ENCODE data around the gene HCRTR2.

Gene HCRTR2

DNA sequence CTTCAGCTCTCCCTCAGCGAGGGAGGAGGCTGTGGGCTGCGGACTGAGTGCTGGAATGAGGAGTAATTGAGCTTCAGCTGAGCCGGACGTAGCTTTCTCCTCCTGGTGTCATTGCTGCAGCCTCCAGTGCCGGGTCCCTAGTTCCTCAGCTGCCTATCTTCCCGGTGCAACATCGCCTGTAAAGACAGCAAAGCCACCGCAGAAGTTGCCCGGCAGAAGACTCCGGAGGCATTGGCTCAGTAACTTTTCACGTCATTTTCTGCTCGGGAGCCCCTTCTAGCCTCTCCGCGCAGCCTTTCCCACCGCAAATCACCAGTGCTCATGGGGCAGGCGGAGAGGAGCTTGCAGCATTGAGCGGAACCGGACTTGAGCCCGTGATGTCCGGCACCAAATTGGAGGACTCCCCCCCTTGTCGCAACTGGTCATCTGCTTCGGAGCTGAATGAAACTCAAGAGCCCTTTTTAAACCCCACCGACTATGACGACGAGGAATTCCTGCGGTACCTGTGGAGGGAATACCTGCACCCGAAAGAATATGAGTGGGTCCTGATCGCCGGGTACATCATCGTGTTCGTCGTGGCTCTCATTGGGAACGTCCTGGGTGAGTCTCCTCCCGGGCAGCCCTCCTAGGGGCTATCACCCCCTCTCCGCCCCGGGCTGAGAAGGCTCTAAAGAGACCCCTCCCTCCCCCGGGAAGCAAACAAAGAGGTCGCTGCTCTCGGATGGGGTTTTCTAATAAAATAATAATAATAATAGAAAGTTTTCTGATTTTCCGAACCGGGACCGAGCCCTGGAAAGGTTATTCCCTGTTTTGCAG lies at the start of gene HCRTR2:
Gene HCRTR2, plus strand, starts transcription at position 305 of the 816 bp plus-strand sequence. Its CDS starts 73 bp downstream, at position 378.
- TF ChIP-seq GATA3 (IDR thresholded peaks at IDR 0.05; ENCODE audit: low read depth, low read length) (no peak), GATA2 (IDR thresholded peaks at IDR 0.05; ENCODE audit: low read depth, low read length) (no peak)

DNA sequence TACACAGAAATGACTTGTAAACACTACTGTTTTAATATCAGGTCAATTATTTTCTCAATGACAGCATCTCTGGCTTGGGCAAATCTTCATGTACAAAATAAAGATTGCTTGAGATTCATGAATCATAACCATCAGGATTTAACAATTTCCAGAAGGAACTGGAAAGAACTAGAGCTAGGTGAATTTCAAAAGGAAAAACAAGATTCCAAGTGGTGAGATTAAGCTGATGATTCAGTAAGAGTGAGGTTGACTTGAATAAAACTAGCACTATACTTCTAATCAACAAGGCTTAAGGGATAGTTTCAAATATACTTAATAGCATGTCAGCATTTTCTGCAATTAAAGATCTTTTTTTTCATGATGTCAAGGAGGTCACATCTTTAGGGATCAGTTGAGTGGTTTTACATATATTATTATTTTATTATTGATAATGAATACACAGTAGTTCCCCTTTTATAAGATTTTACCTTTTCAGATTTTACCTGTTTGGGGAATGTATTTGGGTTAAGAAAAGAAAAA lies 43.5 kb upstream of the HCRTR2 start:
- TF ChIP-seq GATA2 (IDR thresholded peaks at IDR 0.05; ENCODE audit: low read depth, low read length) (no peak), GATA3 (IDR thresholded peaks at IDR 0.05; ENCODE audit: low read depth, low read length) (no peak)

- TF ChIP-seq GATA2 (IDR thresholded peaks at IDR 0.05; ENCODE audit: low read depth, low read length) (no peak), GATA3 (IDR thresholded peaks at IDR 0.05; ENCODE audit: low read depth, low read length) (no peak)
These were observed 42.7 kb upstream of the HCRTR2 start for GRCh38 chr6:55131616-55132015.

DNA sequence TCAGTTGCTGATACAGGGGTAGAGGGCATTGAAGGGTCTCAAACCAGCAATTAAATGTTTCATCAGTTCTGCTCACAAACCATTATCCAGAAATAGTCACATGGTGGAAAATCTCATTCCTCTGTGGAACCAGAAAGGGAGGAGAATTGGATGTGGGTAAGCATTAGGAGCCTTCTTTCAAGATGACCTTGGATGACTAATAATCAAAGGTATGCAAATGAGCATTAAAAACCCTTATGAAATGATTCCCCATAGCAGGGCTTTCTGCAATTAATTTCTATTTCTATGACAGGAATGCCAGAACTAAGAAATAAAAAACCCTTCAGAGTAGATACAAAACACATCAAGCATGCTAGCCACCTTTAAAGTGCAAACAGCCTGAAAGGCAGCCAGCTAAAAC lies 37.4 kb upstream of the HCRTR2 start:
- TF ChIP-seq GATA3 (IDR thresholded peaks at IDR 0.05; ENCODE audit: low read depth, low read length) (no peak), GATA2 (IDR thresholded peaks at IDR 0.05; ENCODE audit: low read depth, low read length) (no peak)

GRCh38 chr6:55137929-55138693 lies 36.2 kb upstream of the HCRTR2 start:
- TF ChIP-seq GATA2 (IDR thresholded peaks at IDR 0.05; ENCODE audit: low read depth, low read length) (no peak), GATA3 (IDR thresholded peaks at IDR 0.05; ENCODE audit: low read depth, low read length) (no peak)

- TF ChIP-seq GATA3 (IDR thresholded peaks at IDR 0.05; ENCODE audit: low read depth, low read length) (no peak), GATA2 (IDR thresholded peaks at IDR 0.05; ENCODE audit: low read depth, low read length) (no peak)
These were observed 32.7 kb upstream of the HCRTR2 start for GRCh38 chr6:55141611-55142010.

GRCh38 chr6:55142610-55143009 lies 31.7 kb upstream of the HCRTR2 start:
- no peak for TF ChIP-seq GATA3 (IDR thresholded peaks at IDR 0.05; ENCODE audit: low read depth, low read length)

DNA sequence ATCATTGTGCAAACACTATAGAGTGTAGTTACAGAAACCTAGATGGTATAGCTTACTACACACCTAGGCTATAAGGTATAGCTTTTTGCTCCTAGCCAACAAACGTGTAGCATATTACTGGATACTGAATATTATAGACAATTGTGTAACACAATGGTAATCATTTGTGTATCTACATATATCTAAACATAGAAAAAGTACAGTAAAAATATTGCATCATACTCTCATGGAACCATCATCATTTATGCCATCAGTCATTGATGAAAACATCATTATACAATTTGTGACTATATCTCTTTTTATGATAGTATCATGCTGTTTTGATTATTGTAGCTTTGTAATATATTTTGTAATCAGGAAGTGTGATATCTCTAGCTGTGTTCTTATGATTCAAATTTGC lies 21.0 kb upstream of the HCRTR2 start:
- TF ChIP-seq GATA2 (IDR thresholded peaks at IDR 0.05; ENCODE audit: low read depth, low read length) (no peak), GATA3 (IDR thresholded peaks at IDR 0.05; ENCODE audit: low read depth, low read length) (no peak)

DNA sequence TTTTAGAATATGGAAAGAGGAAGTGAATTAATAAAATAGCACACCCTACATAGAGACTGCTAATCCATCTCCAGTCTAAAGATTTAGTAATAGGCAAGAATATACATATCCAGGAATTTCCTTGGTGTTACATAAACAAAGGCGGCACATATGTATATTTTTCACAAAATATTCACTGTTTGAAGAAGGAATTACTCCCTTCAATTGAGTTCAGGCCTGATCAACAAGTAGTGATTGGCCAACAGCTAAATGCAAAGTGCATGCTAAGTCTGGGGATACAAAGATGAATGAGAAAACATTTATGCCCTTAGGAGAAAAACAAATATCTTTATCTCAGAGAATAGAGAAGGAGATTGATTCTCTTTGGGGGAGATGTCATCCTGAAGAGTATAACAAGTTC lies 6.5 kb upstream of the HCRTR2 start:
- TF ChIP-seq GATA2 (IDR thresholded peaks at IDR 0.05; ENCODE audit: low read depth, low read length) (no peak), GATA3 (IDR thresholded peaks at IDR 0.05; ENCODE audit: low read depth, low read length) (no peak)

DNA sequence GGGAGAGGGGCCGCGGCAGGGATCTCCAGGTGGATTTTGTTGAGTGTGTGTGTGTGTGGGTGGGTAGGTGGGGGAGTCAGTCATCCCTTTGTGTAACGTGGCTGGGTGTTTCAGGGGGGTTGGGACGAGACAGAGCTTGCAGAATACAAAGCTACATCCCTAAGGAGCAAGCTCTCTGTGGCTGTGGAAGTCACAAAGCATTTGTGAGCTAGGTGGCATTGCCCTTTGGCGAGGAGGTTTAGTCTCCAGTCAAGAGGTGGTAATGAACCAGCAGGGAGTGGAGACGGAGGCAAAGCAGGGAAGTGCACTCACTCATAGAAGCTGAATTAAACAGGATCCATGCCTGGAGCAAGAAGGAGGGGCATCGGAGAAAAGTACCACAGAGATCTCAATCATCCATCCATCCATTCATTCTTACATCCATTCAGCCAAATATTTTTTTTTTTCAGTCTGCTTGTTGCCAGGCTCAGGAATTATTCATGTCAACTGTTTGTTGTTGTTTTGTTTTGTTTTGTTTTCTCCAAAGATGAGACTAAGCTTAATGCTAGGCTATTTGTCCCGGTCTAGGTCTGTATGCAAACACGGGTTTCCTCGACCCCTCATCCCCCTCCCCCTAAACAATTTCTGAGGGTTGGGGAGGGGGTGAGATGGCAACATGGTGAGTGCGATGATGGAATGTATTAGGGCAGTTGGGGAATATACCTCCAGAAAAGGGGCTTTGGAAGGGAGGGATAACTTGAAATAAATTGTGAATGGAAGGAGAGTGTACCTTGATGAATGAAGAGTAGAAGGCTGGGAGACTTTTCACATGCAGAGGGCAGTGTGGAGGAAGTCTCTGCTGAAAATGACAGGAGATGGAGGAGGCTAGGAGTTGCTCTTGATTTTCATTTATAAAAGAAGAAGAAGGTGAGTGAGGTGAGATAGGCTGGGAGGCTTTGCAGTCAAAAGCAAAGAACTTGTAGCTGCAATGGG lies 1.0 kb downstream of the HCRTR2 start:
- TF ChIP-seq GATA3 (IDR thresholded peaks at IDR 0.05; ENCODE audit: low read depth, low read length) (no peak), GATA2 (IDR thresholded peaks at IDR 0.05; ENCODE audit: low read depth, low read length) (no peak)

DNA sequence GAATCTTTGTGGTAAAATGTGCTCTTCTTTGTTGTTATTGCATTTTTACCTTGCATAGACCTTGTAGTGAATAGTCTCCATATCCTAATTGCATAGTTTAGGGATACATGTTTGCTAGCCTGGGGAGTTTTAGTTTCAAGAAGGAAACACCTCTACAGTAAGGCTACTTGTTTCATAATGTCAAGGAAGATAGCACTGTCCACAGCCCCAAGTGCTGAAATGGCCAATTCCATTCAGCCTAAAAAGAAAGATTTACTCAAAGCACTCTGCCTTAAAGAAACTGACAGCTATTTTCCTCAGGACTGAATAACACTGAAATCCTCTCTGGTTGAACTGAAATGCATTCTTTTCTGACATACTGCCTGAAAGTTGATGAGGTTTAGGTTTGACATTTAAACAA lies 2.6 kb downstream of the HCRTR2 start:
- TF ChIP-seq GATA2 (IDR thresholded peaks at IDR 0.05; ENCODE audit: low read depth, low read length) = no peak
- no peak for TF ChIP-seq GATA3 (IDR thresholded peaks at IDR 0.05; ENCODE audit: low read depth, low read length)

GRCh38 chr6:55180258-55180657 lies 5.9 kb downstream of the HCRTR2 start:
- TF ChIP-seq GATA2 (IDR thresholded peaks at IDR 0.05; ENCODE audit: low read depth, low read length) = no peak
- no peak for TF ChIP-seq GATA3 (IDR thresholded peaks at IDR 0.05; ENCODE audit: low read depth, low read length)

DNA sequence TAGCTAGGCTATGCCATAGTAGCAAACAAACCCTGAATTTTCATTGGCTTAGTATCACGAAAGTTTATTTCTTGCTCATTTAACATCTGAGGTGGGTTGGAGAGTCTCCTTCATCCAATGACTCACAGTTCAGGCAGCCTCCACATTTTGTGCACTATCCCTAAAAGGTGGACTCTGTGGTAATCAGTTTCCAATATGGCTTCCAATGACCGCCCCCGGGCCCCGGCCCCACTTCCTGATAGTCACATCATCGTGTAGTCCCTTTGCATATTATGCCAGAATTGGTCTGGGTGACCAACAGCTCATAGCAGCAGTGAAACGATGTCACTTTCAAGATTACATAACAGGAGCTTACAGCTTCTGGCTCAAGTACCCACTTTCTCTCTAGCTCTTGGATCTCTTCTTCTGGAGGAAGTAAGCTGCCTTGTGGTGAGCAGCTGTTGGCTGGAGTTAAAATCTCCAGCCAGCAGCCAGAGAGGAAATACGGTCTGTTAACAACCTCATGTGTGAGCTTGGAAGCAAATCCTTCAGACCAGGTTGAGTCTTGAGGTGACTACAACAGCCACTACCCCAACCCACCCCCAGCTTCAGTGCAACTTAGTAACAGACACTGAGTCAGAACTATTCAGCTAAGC lies 7.8 kb downstream of the HCRTR2 start:
- no peak for TF ChIP-seq GATA2 (IDR thresholded peaks at IDR 0.05; ENCODE audit: low read depth, low read length)
- no peak for TF ChIP-seq GATA3 (IDR thresholded peaks at IDR 0.05; ENCODE audit: low read depth, low read length)

Measured in SH-SY5Y (cell line).